H1 (cell line): Measurements from ENCODE around the gene LSM4. TPM values are rescaled to one million over a fixed set of nuclear protein-coding genes. Genes with fewer than 3 reads are reported as not detected.

Source experiments
- polyA plus RNA-seq, 7 experiments: library from polyadenylated mRNA; depleted of rRNA in 3 of 7; stranded (reverse) in 5 of 7; unstranded in 2 of 7; fragments of >200 nt in 5 of 7; fragments of 200-250 nt in 2 of 7; gene quantifications; 1 replicate in 5 of 7; 2 replicates in 1 of 7; 4 replicates in 1 of 7; pipeline versions ENCODE4 v1.2.1 to v1.2.3, GENCODE V29; 2011 to 2013; ENCODE audit warnings: missing spikeins in 2 of 7, mixed read lengths in 2 of 7
- total RNA-seq: library from RNA; stranded (reverse); fragmentation: NEBNext Ultra II Directional; extraction: Animal tissue kit (Norgen Biotek cat#: 25700); gene quantifications from 2 replicates; pipeline ENCODE4 v1.2.1, GENCODE V29; 2021
- TF ChIP-seq, protein P1 (sequence below): fragments of 300-600 bp; sonication (generic); IDR thresholded peaks from 2 replicates; pipeline ENCODE4 v1.7.1; 2012; ENCODE audit warnings: low read length, moderate library complexity, mild to moderate bottlenecking, inconsistent platforms; ENCODE audit not compliant: insufficient replicate concordance

Gene LSM4
- total and polyA plus RNA-seq, 2 of the 8 experiments (the other 6 are each of a cell fraction or from before 2014, with no cell fraction given): 302 to 319 TPM

DNA sequence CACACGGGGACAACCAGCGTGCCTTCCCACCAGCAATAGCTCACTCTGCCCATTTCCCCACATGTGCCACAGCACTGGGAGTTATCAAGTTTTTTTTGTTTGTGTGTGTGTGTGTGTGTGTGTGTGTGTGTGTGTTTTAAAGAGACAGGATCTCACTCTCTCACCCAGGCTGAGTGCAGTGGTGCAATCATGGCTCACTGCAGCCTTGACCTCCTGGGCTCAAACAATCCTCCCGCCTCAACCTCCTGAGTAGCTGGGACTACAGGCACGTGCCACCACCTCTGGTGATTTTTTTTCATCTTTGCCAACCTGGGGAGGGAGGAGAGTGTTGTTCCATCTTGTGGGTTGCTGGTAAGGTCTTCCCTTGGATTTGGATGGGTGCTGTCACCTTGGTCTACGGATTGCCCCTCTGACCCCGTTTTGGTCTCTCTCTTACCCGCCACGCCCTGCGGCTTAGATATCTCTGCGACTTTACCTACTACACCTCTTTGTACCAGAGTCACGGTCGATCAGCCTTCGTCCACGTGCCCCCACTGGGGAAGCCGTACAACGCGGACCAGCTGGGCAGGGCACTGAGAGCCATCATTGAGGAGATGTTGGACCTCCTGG is 40.2 kb upstream of the LSM4 start (continued):
- TF ChIP-seq, protein P1, sequence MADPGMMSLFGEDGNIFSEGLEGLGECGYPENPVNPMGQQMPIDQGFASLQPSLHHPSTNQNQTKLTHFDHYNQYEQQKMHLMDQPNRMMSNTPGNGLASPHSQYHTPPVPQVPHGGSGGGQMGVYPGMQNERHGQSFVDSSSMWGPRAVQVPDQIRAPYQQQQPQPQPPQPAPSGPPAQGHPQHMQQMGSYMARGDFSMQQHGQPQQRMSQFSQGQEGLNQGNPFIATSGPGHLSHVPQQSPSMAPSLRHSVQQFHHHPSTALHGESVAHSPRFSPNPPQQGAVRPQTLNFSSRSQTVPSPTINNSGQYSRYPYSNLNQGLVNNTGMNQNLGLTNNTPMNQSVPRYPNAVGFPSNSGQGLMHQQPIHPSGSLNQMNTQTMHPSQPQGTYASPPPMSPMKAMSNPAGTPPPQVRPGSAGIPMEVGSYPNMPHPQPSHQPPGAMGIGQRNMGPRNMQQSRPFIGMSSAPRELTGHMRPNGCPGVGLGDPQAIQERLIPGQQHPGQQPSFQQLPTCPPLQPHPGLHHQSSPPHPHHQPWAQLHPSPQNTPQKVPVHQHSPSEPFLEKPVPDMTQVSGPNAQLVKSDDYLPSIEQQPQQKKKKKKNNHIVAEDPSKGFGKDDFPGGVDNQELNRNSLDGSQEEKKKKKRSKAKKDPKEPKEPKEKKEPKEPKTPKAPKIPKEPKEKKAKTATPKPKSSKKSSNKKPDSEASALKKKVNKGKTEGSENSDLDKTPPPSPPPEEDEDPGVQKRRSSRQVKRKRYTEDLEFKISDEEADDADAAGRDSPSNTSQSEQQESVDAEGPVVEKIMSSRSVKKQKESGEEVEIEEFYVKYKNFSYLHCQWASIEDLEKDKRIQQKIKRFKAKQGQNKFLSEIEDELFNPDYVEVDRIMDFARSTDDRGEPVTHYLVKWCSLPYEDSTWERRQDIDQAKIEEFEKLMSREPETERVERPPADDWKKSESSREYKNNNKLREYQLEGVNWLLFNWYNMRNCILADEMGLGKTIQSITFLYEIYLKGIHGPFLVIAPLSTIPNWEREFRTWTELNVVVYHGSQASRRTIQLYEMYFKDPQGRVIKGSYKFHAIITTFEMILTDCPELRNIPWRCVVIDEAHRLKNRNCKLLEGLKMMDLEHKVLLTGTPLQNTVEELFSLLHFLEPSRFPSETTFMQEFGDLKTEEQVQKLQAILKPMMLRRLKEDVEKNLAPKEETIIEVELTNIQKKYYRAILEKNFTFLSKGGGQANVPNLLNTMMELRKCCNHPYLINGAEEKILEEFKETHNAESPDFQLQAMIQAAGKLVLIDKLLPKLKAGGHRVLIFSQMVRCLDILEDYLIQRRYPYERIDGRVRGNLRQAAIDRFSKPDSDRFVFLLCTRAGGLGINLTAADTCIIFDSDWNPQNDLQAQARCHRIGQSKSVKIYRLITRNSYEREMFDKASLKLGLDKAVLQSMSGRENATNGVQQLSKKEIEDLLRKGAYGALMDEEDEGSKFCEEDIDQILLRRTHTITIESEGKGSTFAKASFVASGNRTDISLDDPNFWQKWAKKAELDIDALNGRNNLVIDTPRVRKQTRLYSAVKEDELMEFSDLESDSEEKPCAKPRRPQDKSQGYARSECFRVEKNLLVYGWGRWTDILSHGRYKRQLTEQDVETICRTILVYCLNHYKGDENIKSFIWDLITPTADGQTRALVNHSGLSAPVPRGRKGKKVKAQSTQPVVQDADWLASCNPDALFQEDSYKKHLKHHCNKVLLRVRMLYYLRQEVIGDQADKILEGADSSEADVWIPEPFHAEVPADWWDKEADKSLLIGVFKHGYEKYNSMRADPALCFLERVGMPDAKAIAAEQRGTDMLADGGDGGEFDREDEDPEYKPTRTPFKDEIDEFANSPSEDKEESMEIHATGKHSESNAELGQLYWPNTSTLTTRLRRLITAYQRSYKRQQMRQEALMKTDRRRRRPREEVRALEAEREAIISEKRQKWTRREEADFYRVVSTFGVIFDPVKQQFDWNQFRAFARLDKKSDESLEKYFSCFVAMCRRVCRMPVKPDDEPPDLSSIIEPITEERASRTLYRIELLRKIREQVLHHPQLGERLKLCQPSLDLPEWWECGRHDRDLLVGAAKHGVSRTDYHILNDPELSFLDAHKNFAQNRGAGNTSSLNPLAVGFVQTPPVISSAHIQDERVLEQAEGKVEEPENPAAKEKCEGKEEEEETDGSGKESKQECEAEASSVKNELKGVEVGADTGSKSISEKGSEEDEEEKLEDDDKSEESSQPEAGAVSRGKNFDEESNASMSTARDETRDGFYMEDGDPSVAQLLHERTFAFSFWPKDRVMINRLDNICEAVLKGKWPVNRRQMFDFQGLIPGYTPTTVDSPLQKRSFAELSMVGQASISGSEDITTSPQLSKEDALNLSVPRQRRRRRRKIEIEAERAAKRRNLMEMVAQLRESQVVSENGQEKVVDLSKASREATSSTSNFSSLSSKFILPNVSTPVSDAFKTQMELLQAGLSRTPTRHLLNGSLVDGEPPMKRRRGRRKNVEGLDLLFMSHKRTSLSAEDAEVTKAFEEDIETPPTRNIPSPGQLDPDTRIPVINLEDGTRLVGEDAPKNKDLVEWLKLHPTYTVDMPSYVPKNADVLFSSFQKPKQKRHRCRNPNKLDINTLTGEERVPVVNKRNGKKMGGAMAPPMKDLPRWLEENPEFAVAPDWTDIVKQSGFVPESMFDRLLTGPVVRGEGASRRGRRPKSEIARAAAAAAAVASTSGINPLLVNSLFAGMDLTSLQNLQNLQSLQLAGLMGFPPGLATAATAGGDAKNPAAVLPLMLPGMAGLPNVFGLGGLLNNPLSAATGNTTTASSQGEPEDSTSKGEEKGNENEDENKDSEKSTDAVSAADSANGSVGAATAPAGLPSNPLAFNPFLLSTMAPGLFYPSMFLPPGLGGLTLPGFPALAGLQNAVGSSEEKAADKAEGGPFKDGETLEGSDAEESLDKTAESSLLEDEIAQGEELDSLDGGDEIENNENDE: no peak
